H1 (cell line): ENCODE data around the gene AXIN2. TPM values are rescaled to one million over a fixed set of nuclear protein-coding genes. Genes with fewer than 3 reads are reported as not detected.

ENCODE experiments used
- POLR2A ChIP-seq, 2 experiments: IDR thresholded peaks; 1 replicate in 1 of 2; 2 replicates in 1 of 2; pipeline ENCODE4 v1.6.1; 2011; ENCODE audit warnings: low read depth in 2 of 2, low read length in 2 of 2, mild to moderate bottlenecking in 2 of 2; ENCODE audit errors: control extremely low read depth in 1 of 2
- polyA plus RNA-seq, 7 experiments: library from polyadenylated mRNA; depleted of rRNA in 3 of 7; stranded (reverse) in 5 of 7; unstranded in 2 of 7; fragments of >200 nt in 5 of 7; fragments of 200-250 nt in 2 of 7; gene quantifications; 1 replicate in 5 of 7; 2 replicates in 1 of 7; 4 replicates in 1 of 7; pipeline versions ENCODE4 v1.2.1 to v1.2.3, GENCODE V29; 2011 to 2013; ENCODE audit warnings: missing spikeins in 2 of 7, mixed read lengths in 2 of 7
- total RNA-seq: library from RNA; stranded (reverse); fragmentation: NEBNext Ultra II Directional; extraction: Animal tissue kit (Norgen Biotek cat#: 25700); gene quantifications from 2 replicates; pipeline ENCODE4 v1.2.1, GENCODE V29; 2021
- TF ChIP-seq, protein P1 (sequence below): fragments of 300-600 bp; sonication (generic); IDR thresholded peaks from 2 replicates; pipeline ENCODE4 v1.7.1; 2012; ENCODE audit warnings: low read length, moderate library complexity, mild to moderate bottlenecking, inconsistent platforms; ENCODE audit not compliant: insufficient replicate concordance

Gene AXIN2
- total and polyA plus RNA-seq, 2 of the 8 experiments (the other 6 are each of a cell fraction or from before 2014, with no cell fraction given): 17.7 to 33.4 TPM

GRCh38 chr17:65600518-65600917 lies 39.1 kb upstream of the AXIN2 start (continued):
- TF ChIP-seq, protein P1, sequence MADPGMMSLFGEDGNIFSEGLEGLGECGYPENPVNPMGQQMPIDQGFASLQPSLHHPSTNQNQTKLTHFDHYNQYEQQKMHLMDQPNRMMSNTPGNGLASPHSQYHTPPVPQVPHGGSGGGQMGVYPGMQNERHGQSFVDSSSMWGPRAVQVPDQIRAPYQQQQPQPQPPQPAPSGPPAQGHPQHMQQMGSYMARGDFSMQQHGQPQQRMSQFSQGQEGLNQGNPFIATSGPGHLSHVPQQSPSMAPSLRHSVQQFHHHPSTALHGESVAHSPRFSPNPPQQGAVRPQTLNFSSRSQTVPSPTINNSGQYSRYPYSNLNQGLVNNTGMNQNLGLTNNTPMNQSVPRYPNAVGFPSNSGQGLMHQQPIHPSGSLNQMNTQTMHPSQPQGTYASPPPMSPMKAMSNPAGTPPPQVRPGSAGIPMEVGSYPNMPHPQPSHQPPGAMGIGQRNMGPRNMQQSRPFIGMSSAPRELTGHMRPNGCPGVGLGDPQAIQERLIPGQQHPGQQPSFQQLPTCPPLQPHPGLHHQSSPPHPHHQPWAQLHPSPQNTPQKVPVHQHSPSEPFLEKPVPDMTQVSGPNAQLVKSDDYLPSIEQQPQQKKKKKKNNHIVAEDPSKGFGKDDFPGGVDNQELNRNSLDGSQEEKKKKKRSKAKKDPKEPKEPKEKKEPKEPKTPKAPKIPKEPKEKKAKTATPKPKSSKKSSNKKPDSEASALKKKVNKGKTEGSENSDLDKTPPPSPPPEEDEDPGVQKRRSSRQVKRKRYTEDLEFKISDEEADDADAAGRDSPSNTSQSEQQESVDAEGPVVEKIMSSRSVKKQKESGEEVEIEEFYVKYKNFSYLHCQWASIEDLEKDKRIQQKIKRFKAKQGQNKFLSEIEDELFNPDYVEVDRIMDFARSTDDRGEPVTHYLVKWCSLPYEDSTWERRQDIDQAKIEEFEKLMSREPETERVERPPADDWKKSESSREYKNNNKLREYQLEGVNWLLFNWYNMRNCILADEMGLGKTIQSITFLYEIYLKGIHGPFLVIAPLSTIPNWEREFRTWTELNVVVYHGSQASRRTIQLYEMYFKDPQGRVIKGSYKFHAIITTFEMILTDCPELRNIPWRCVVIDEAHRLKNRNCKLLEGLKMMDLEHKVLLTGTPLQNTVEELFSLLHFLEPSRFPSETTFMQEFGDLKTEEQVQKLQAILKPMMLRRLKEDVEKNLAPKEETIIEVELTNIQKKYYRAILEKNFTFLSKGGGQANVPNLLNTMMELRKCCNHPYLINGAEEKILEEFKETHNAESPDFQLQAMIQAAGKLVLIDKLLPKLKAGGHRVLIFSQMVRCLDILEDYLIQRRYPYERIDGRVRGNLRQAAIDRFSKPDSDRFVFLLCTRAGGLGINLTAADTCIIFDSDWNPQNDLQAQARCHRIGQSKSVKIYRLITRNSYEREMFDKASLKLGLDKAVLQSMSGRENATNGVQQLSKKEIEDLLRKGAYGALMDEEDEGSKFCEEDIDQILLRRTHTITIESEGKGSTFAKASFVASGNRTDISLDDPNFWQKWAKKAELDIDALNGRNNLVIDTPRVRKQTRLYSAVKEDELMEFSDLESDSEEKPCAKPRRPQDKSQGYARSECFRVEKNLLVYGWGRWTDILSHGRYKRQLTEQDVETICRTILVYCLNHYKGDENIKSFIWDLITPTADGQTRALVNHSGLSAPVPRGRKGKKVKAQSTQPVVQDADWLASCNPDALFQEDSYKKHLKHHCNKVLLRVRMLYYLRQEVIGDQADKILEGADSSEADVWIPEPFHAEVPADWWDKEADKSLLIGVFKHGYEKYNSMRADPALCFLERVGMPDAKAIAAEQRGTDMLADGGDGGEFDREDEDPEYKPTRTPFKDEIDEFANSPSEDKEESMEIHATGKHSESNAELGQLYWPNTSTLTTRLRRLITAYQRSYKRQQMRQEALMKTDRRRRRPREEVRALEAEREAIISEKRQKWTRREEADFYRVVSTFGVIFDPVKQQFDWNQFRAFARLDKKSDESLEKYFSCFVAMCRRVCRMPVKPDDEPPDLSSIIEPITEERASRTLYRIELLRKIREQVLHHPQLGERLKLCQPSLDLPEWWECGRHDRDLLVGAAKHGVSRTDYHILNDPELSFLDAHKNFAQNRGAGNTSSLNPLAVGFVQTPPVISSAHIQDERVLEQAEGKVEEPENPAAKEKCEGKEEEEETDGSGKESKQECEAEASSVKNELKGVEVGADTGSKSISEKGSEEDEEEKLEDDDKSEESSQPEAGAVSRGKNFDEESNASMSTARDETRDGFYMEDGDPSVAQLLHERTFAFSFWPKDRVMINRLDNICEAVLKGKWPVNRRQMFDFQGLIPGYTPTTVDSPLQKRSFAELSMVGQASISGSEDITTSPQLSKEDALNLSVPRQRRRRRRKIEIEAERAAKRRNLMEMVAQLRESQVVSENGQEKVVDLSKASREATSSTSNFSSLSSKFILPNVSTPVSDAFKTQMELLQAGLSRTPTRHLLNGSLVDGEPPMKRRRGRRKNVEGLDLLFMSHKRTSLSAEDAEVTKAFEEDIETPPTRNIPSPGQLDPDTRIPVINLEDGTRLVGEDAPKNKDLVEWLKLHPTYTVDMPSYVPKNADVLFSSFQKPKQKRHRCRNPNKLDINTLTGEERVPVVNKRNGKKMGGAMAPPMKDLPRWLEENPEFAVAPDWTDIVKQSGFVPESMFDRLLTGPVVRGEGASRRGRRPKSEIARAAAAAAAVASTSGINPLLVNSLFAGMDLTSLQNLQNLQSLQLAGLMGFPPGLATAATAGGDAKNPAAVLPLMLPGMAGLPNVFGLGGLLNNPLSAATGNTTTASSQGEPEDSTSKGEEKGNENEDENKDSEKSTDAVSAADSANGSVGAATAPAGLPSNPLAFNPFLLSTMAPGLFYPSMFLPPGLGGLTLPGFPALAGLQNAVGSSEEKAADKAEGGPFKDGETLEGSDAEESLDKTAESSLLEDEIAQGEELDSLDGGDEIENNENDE: no peak
- no peak for TF ChIP-seq POLR2A (IDR thresholded peaks at IDR 0.05; ENCODE audit: control extremely low read depth in 1 of 2, low read depth in 2 of 2, low read length in 2 of 2)
